MCF 10A (cell line): ENCODE measurements around the gene ADD3. TPM values are rescaled to one million over a fixed set of nuclear protein-coding genes. Genes with fewer than 3 reads are reported as not detected.
"Not testable (repeated sequence)": the region's sequence is repeated elsewhere in the genome, so short reads cannot be mapped to it uniquely, and the experiment has no call there.

Source experiments
- BruUV-seq: library from RNA; stranded (reverse); fragments of 400-500 nt; replicated peaks from 2 replicates; lab custom pipeline; 2021; lab: Mats Ljungman, UMichigan
- CTCF ChIA-PET: fragments of 300-600 bp; sonication (Branson Sonifier 250); formaldehyde crosslinking; extraction: SDS; loops from one replicate; lab custom pipeline; 2021; ENCODE audit warnings: antibody characterized with exemption, inconsistent platforms; lab: Yijun Ruan, JAX
- POLR2A ChIA-PET: fragments of 300-600, 350-650 bp; sonication (Branson Sonifier 250); formaldehyde crosslinking; extraction: SDS; loops from one replicate; lab custom pipeline; 2020; ENCODE audit warnings: antibody characterized with exemption, inconsistent platforms; lab: Yijun Ruan, JAX
- DNase-seq: peaks from one replicate; pipeline ENCODE4 v3.0.0-alpha.2; 2018; ENCODE audit not compliant: unreplicated experiment
- H3K27ac Mint-ChIP-seq: one replicate; pipeline ENCODE4 v1.8.0; 2022; ENCODE audit warnings: mild to moderate bottlenecking, low read depth, mixed read lengths; ENCODE audit not compliant: unreplicated experiment
- H3K27me3 Mint-ChIP-seq: one replicate; pipeline ENCODE4 v1.8.0; 2022; ENCODE audit warnings: mixed read lengths; ENCODE audit not compliant: insufficient read depth, unreplicated experiment
- H3K36me3 Mint-ChIP-seq: one replicate; pipeline ENCODE4 v1.8.0; 2022; ENCODE audit warnings: mild to moderate bottlenecking, moderate library complexity, mixed read lengths; ENCODE audit not compliant: insufficient read depth, unreplicated experiment
- H3K4me1 Mint-ChIP-seq: one replicate; pipeline ENCODE4 v1.8.0; 2022; ENCODE audit warnings: mixed read lengths; ENCODE audit not compliant: insufficient read depth, unreplicated experiment
- H3K4me3 Mint-ChIP-seq: one replicate; pipeline ENCODE4 v1.8.0; 2022; ENCODE audit warnings: mild to moderate bottlenecking, moderate library complexity, mixed read lengths; ENCODE audit not compliant: unreplicated experiment
- H3K9me3 Mint-ChIP-seq: one replicate; pipeline ENCODE4 v1.8.0; 2022; ENCODE audit warnings: mixed read lengths; ENCODE audit not compliant: unreplicated experiment
- intact Hi-C: fragments of 100-400 bp; cut with micrococcal nuclease; formaldehyde crosslinking; loops from 2 replicates; pipeline ENCODE4 v1.14.1; 2022
- total RNA-seq: library from RNA; stranded (reverse); gene quantifications from 2 replicates; pipeline ENCODE4 v1.2.3, GENCODE V29; 2022
- TF ChIP-seq, protein P1 (sequence below): fragments of 200-600 bp; IDR thresholded peaks from one replicate; pipeline ENCODE4 v1.8.0; 2022; ENCODE audit warnings: antibody characterized with exemption, mild to moderate bottlenecking; ENCODE audit not compliant: unreplicated experiment

The ADD3 gene
- total RNA-seq, 1 experiment from 2014 or later: 14.5 TPM

DNA sequence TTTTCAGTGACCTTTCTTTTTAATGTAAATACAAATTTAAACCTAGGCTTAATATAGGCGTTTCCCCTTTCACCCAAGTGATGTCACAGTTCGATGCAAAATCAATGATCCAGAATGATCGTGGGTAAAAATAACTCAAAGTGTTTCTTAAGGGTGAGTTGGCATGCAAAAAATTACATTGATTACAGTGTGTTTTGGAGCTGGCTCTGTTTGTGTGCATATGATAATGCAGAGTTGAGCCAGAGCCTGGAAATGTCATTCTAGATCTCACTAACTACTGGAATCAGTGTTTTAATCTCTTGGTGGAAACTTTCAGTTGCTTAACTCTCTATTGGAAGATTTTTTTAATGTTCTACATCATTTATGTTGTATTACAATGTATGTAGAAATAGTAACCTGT lies 127.1 kb downstream of the ADD3 start:
- intact Hi-C loops: no loop called here
- TF ChIP-seq, protein P1, sequence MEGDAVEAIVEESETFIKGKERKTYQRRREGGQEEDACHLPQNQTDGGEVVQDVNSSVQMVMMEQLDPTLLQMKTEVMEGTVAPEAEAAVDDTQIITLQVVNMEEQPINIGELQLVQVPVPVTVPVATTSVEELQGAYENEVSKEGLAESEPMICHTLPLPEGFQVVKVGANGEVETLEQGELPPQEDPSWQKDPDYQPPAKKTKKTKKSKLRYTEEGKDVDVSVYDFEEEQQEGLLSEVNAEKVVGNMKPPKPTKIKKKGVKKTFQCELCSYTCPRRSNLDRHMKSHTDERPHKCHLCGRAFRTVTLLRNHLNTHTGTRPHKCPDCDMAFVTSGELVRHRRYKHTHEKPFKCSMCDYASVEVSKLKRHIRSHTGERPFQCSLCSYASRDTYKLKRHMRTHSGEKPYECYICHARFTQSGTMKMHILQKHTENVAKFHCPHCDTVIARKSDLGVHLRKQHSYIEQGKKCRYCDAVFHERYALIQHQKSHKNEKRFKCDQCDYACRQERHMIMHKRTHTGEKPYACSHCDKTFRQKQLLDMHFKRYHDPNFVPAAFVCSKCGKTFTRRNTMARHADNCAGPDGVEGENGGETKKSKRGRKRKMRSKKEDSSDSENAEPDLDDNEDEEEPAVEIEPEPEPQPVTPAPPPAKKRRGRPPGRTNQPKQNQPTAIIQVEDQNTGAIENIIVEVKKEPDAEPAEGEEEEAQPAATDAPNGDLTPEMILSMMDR: no peak
- no TSS peak for BruUV-seq
- DNase-seq: no peak
- Mint-ChIP-seq H3K27me3 (no peaks in the 10 kb centered on the region), H3K27ac (peak overlapping the region; percentile 57), H3K4me3 (no peak overlapping the region), H3K36me3 (peaks cover 21% of the 10 kb centered on the region), H3K9me3 (no peaks in the 10 kb centered on the region), H3K4me1 (peaks cover 8% of the 10 kb centered on the region)
- POLR2A ChIA-PET: no interaction called here
- CTCF ChIA-PET: interaction anchor here (0.6 to 1.8 kb wide), 6 partner anchors 14 to 251 kb away, joined by 3 to 15 read pairs (median 6); no protein-coding TSS in a partner anchor

GRCh38 chr10:110135836-110136235 lies 128.1 kb downstream of the ADD3 start:
- H3K4me1 Mint-ChIP-seq, BruUV-seq, H3K4me3 Mint-ChIP-seq, H3K27me3 Mint-ChIP-seq, H3K9me3 Mint-ChIP-seq, H3K27ac Mint-ChIP-seq, intact Hi-C loops: not testable (repeated sequence)
- ChIA-PET CTCF (interaction anchor here (0.6 to 1.8 kb wide), 23 partner anchors 10 to 255 kb away, joined by 3 to 15 read pairs (median 4); no protein-coding TSS in a partner anchor), POLR2A (interaction anchor here (0.6 to 1.2 kb wide), 4 partner anchors 72 to 863 kb away, joined by 3 to 4 read pairs (median 3); no protein-coding TSS in a partner anchor)
- peaks cover 16% of the 10 kb centered on the region for H3K36me3 Mint-ChIP-seq
- DNase-seq: peak; percentile 69

GRCh38 chr10:110137142-110137545 lies 129.4 kb downstream of the ADD3 start:
- peak overlapping the region; percentile 58 for H3K27ac Mint-ChIP-seq
- TF ChIP-seq, protein P1: peak; percentile 64
- ChIA-PET POLR2A (interaction anchor here (0.7 to 2.2 kb wide), 9 partner anchors 45 to 142 kb away, joined by 3 to 59 read pairs (median 7); partner anchors contain the start of gene MXI1), CTCF (interaction anchor here (0.6 to 8.8 kb wide), 47 partner anchors 10 to 255 kb away, joined by 3 to 120 read pairs (median 4); partner anchors contain the start of gene MXI1)
- H3K9me3 Mint-ChIP-seq: no peaks in the 10 kb centered on the region
- DNase-seq: peak; percentile 74
- intact Hi-C loops: loop anchor here (1.0 kb wide), 3 partner anchors 89 to 253 kb away; no protein-coding TSS in a partner anchor
- H3K4me1 Mint-ChIP-seq: peaks cover 14% of the 10 kb centered on the region
- H3K4me3 Mint-ChIP-seq: no peak overlapping the region
- H3K27me3 Mint-ChIP-seq: no peaks in the 10 kb centered on the region
- peaks cover 5% of the 10 kb centered on the region for H3K36me3 Mint-ChIP-seq
- no TSS peak for BruUV-seq

- TF ChIP-seq, protein P1: peak; percentile 37
- Mint-ChIP-seq H3K27ac (no peak overlapping the region), H3K4me1 (peaks cover 14% of the 10 kb centered on the region), H3K36me3 (peaks cover under 1% of the 10 kb centered on the region), H3K27me3 (no peaks in the 10 kb centered on the region), H3K9me3 (no peaks in the 10 kb centered on the region), H3K4me3 (no peak overlapping the region)
- ChIA-PET POLR2A (interaction anchor here (0.7 to 2.2 kb wide), 16 partner anchors 9 to 250 kb away, joined by 3 to 59 read pairs (median 5); partner anchors contain the start of genes MXI1 and SMNDC1), CTCF (interaction anchor here (0.6 to 8.8 kb wide), 46 partner anchors 9 to 643 kb away, joined by 3 to 120 read pairs (median 4); partner anchors contain the start of genes MXI1 and SMNDC1)
- intact Hi-C loops: loop anchor here (1.0 kb wide), 2 partner anchors 73 to 83 kb away; no protein-coding TSS in a partner anchor
- no TSS peak for BruUV-seq
- DNase-seq: peak; percentile 73
Measured at GRCh38 chr10:110138197-110138812, 130.5 kb downstream of the ADD3 start.
